GM13977 (cell line): ENCODE data around the gene SSR4.

Experiments used
- DNase-seq: peaks from one replicate; pipeline ENCODE4 v3.0.0; 2012; ENCODE audit warnings: low spot score
- CTCF ChIP-seq: IDR thresholded peaks from 2 replicates; pipeline ENCODE4 v1.5.1; 2012; ENCODE audit warnings: mild to moderate bottlenecking, control low read depth; ENCODE audit not compliant: insufficient read depth; ENCODE audit errors: extremely low read depth, missing control alignments
- in situ Hi-C: fragments of 300-500 bp; cut with MboI; formaldehyde crosslinking; loops from one replicate; pipeline ENCODE4 v1.12.0; 2022; ENCODE audit warnings: low sequenced_read_pairs, low pct_unique_long_range_greater_than_20kb, mixed read lengths, inconsistent platforms; ENCODE audit not compliant: unreplicated experiment

Gene SSR4

GRCh38 chrX:153824348-153824747 lies 29.9 kb downstream of the SSR4 start:
- DNase-seq, result no peak
- no peak for TF ChIP-seq CTCF
- in situ Hi-C loops, result no loop called here

- no peak for DNase-seq
- TF ChIP-seq CTCF, result no peak
- in situ Hi-C loops, result no loop called here
Measured at GRCh38 chrX:153825042-153825441, 30.6 kb downstream of the SSR4 start.

- no peak for TF ChIP-seq CTCF
- DNase-seq, result no peak
- in situ Hi-C loops, result no loop called here
Measured at GRCh38 chrX:153827016-153827415, 32.5 kb downstream of the SSR4 start.

GRCh38 chrX:153827903-153828302 lies 33.4 kb downstream of the SSR4 start:
- no peak for TF ChIP-seq CTCF
- in situ Hi-C loops, result no loop called here
- peak; percentile 15 for DNase-seq

GRCh38 chrX:153828308-153828707 lies 33.8 kb downstream of the SSR4 start:
- peak; percentile 22 for DNase-seq
- in situ Hi-C loops, result no loop called here
- no peak for TF ChIP-seq CTCF

- TF ChIP-seq CTCF, result no peak
- DNase-seq, result peak; percentile 19
- in situ Hi-C loops, result no loop called here
Measured at GRCh38 chrX:153828723-153829548, 34.5 kb downstream of the SSR4 start.
